Nephron (organoid): Measurements from ENCODE around the gene EXOSC7.
A peak's percentile ranks its signal among the peaks of the same experiment; 100 is the strongest.

ENCODE experiments used
- H3K27ac Mint-ChIP-seq, 3 experiments: 2 replicates each; pipeline ENCODE4 v1.8.0; 2020; ENCODE audit warnings: mixed read lengths in 3 of 3, mild to moderate bottlenecking in 2 of 3, moderate library complexity in 1 of 3
- H3K27me3 Mint-ChIP-seq: 2 replicates; pipeline ENCODE4 v1.8.0; 2021; ENCODE audit warnings: low read depth, mild to moderate bottlenecking, moderate library complexity, mixed read lengths
- H3K36me3 Mint-ChIP-seq: 2 replicates; pipeline ENCODE4 v1.8.0; 2020; ENCODE audit warnings: low read depth, mixed read lengths
- H3K4me1 Mint-ChIP-seq: 2 replicates; pipeline ENCODE4 v1.8.0; 2020; ENCODE audit warnings: mixed read lengths
- H3K4me3 Mint-ChIP-seq, 3 experiments: 2 replicates each; pipeline ENCODE4 v1.8.0; 2020; ENCODE audit warnings: mild to moderate bottlenecking in 3 of 3, mixed read lengths in 3 of 3, moderate library complexity in 2 of 3
- H3K9me3 Mint-ChIP-seq: 2 replicates; pipeline ENCODE4 v1.8.0; 2020; ENCODE audit warnings: mixed read lengths
- CTCF ChIP-seq, 3 experiments: fragments of 200-600 bp; sonication (generic); IDR thresholded peaks; one replicate each; pipeline ENCODE4 v1.5.0; 2021; ENCODE audit warnings: antibody characterized with exemption in 3 of 3; ENCODE audit not compliant: unreplicated experiment in 3 of 3

EXOSC7 gene

GRCh38 chr3:45054196-45054857 lies 78.3 kb downstream of the EXOSC7 start:
- Mint-ChIP-seq H3K36me3 (no peaks in the 10 kb centered on the region), H3K27me3 (peaks cover 12% of the 10 kb centered on the region)
- no peak for TF ChIP-seq CTCF (IDR thresholded peaks at IDR 0.05; ENCODE audit: unreplicated experiment in 3 of 3)

GRCh38 chr3:45055032-45055410 lies 79.0 kb downstream of the EXOSC7 start:
- peaks cover 39% of the 10 kb centered on the region for H3K4me1 Mint-ChIP-seq
- H3K4me3 Mint-ChIP-seq = no peak overlapping the region
- no peak overlapping the region for H3K27ac Mint-ChIP-seq
- H3K27me3 Mint-ChIP-seq = peaks cover 6% of the 10 kb centered on the region
- no peaks in the 10 kb centered on the region for H3K36me3 Mint-ChIP-seq
- H3K9me3 Mint-ChIP-seq = no peaks in the 10 kb centered on the region
- TF ChIP-seq CTCF (IDR thresholded peaks at IDR 0.05; ENCODE audit: unreplicated experiment in 3 of 3) = no peak

More at GRCh38 chr3:45054196-45054857, 78.3 kb downstream of the EXOSC7 start:
- H3K9me3 Mint-ChIP-seq = no peaks in the 10 kb centered on the region
- H3K4me3 Mint-ChIP-seq = no peak overlapping the region
- no peak overlapping the region for H3K27ac Mint-ChIP-seq
- H3K4me1 Mint-ChIP-seq = peaks cover 39% of the 10 kb centered on the region

GRCh38 chr3:45055411-45056143 lies 79.5 kb downstream of the EXOSC7 start:
- no peak overlapping the region for H3K4me3 Mint-ChIP-seq
- no peak for TF ChIP-seq CTCF (IDR thresholded peaks at IDR 0.05; ENCODE audit: unreplicated experiment in 3 of 3)
- no peak overlapping the region for H3K27ac Mint-ChIP-seq
- H3K9me3 Mint-ChIP-seq = no peaks in the 10 kb centered on the region
- peaks cover 39% of the 10 kb centered on the region for H3K4me1 Mint-ChIP-seq
- no peaks in the 10 kb centered on the region for H3K36me3 Mint-ChIP-seq
- H3K27me3 Mint-ChIP-seq = peaks cover 3% of the 10 kb centered on the region

- Mint-ChIP-seq H3K27me3 (no peaks in the 10 kb centered on the region), H3K27ac (peak overlapping the region in 1 of 3 experiments; percentile 34), H3K4me3 (no peak overlapping the region), H3K9me3 (no peaks in the 10 kb centered on the region), H3K4me1 (peaks cover 39% of the 10 kb centered on the region), H3K36me3 (no peaks in the 10 kb centered on the region)
- TF ChIP-seq CTCF (IDR thresholded peaks at IDR 0.05; ENCODE audit: unreplicated experiment in 3 of 3) = no peak
Measured at GRCh38 chr3:45056608-45057301, 80.7 kb downstream of the EXOSC7 start.

GRCh38 chr3:45057557-45057956 lies 81.5 kb downstream of the EXOSC7 start:
- Mint-ChIP-seq H3K4me1 (peaks cover 39% of the 10 kb centered on the region), H3K9me3 (no peaks in the 10 kb centered on the region), H3K36me3 (no peaks in the 10 kb centered on the region), H3K27me3 (no peaks in the 10 kb centered on the region), H3K27ac (no peak overlapping the region), H3K4me3 (no peak overlapping the region)
- no peak for TF ChIP-seq CTCF (IDR thresholded peaks at IDR 0.05; ENCODE audit: unreplicated experiment in 3 of 3)
